Measurements from ENCODE around the gene CUL5.

Gene CUL5

GRCh38 chr11:108008656-108009496, at the start of gene CUL5:
CUL5 (plus strand) TSS chr11:108008898; CDS start chr11:108009349, 451 bp downstream.
- peak; percentile 86 for DNase-seq (ENCODE audit: low read depth in 2 of 2)

DNA sequence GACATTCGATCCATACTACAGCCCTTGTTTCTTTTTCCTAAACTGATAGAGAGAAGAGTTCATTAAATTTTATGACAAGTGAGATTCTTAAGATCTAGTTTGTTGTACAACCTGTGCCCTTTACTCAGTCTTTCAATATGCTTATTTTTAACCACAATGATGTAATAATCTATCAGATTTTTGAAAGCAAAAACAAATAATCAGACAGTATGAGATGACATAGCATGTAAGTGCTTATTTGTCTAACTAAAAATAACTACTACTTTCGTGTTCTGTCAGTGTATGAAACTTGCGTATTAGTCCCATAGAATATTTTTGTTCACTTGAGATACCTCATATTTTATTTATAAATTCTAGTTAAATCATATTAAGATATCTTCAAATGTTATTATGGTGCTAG, 47.2 kb upstream of the CUL5 start:
- no peak for DNase-seq (ENCODE audit: low read depth in 2 of 2)

- DNase-seq (ENCODE audit: low read depth in 2 of 2) = no peak
These were observed 46.5 kb upstream of the CUL5 start for GRCh38 chr11:107962181-107962580.

GRCh38 chr11:107963091-107963490, 45.6 kb upstream of the CUL5 start:
- DNase-seq (ENCODE audit: low read depth in 2 of 2) = no peak

- no peak for DNase-seq (ENCODE audit: low read depth in 2 of 2)
These were observed 39.5 kb upstream of the CUL5 start for GRCh38 chr11:107969219-107969618.

- DNase-seq (ENCODE audit: low read depth in 2 of 2) = no peak
These were observed 38.6 kb upstream of the CUL5 start for GRCh38 chr11:107970049-107970448.

DNA sequence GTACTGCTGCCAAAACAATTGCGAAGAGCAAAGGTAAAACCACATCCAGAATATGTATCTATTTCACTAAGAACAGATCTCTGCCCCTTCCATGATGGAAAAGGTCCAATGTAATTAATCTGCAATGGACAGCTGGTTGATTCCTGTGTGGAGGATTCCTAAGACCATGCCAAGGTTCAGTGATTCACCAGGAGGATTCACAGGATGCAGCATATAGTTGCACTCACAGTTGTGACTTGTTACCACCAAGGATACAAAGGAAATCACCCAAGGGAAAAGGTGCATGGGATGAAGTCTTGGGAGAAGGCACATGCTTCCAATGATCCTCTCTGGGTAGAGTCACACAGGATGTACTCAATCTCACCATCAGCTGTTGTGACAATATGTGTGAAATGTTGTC, 35.1 kb upstream of the CUL5 start:
- DNase-seq (ENCODE audit: low read depth in 2 of 2) = no peak

DNA sequence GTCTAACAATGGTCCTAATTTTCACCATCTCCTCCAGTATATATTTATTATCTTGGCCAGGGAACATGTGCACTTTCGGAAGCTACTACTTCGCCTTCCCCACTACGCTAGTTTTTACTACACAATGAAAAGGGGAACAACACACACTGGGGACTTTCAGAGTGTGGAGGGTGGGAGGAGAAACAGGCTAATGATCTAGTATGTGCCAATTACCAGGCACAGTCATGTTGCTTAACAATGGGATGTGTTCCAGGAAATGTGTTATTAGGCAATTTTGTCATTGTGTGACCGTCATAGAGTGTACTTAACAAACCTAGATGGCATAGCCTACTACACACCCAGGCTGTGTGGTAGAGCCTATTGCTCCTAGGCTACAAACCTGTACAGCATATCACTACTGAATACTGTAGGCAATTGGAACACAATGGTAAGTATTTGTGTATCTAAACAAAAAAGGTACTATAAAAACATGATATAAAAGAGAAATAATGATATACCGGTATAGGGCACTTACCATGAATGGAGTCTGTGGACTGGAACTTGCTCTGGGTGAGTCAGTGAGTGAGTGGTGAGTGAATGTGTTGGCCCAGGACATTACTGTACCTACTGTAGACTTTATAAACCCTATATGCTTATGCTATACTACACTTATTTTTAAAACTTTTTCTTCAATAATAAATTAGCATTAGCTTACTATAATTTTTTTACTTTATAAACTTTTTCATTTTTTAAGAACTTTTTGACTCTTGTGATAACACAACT, 20.1 kb upstream of the CUL5 start:
- no peak for DNase-seq (ENCODE audit: low read depth in 2 of 2)

DNA sequence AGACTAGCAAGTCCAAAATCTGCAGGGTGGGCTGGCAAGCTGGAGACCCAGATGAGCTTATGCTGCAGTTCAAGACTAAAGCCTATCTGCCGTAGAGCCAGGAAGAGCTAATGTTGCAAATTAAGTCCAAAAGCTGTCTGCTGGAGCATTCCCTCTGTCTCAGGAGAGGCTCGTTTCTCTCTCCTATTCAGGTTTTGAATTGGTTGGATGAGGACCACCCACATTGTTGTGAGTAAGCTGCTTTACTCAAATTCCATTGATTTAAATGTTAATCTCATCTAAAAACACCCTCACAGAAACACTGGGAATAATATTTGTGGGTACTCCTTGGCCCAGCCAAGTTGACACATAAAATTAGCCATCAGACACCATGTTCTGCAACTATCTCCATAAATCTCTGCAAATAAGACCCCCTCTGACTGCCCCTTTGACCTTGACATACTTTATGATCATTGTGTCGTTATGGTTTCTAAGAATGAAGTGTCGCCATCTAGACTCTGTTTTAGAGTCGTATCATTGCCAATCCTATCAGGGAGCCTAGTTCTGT, 16.8 kb upstream of the CUL5 start:
- no peak for DNase-seq (ENCODE audit: low read depth in 2 of 2)

DNA sequence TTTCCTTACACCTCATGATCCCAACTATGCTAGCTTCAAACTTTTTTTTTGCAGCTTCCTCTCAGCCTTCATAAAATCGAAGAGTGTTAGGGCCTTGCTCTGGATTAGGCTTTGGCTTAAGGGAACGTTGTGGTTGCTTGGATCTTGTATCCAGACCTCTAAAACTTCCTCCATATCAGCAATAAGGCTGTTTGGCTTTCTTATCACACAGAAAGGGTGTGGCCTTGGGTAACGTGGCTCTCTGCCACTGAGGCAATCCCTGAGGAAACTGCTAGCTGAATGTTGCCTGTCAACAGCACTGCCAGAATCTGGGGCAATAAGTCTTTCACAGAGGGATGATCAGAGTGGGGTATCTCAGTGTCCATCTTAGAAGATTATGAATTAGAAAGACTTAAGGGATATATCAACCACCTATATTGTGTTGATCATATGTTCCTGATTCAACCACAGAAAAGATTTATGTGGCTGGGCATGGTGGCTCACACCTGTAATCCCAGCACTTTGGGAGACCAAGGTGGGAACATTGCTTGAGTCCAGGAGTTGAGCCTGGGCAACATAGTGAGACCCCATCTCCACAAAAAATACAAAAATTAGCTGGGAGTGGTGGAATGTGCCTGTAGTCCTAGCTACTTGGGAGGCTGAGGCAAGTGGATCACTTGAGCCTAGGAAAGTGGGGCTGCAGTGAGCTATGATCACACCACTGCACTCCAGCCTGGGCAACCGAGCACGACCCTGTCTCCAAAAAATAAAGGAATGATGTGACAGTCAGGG, 12.5 kb upstream of the CUL5 start:
- no peak for DNase-seq (ENCODE audit: low read depth in 2 of 2)

DNA sequence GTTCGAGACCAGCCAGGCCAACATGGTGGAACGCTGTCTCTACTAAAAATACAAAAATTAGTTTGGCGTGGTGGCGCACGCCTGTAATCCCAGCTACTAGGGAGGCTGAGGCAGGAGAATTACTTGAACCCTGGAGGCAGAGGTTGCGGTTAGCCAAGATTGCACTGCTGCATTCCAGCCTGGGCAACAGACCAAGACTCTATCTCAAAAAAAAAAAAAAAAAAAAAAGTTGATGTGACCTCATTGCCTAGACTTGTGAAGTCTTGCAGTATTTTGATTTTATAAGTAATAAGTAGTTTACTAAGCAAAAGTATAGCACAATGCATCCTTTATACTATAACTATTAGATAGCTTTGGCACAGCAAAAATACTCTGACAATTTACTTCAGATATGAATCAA, 9.9 kb upstream of the CUL5 start:
- DNase-seq (ENCODE audit: low read depth in 2 of 2) = no peak

DNA sequence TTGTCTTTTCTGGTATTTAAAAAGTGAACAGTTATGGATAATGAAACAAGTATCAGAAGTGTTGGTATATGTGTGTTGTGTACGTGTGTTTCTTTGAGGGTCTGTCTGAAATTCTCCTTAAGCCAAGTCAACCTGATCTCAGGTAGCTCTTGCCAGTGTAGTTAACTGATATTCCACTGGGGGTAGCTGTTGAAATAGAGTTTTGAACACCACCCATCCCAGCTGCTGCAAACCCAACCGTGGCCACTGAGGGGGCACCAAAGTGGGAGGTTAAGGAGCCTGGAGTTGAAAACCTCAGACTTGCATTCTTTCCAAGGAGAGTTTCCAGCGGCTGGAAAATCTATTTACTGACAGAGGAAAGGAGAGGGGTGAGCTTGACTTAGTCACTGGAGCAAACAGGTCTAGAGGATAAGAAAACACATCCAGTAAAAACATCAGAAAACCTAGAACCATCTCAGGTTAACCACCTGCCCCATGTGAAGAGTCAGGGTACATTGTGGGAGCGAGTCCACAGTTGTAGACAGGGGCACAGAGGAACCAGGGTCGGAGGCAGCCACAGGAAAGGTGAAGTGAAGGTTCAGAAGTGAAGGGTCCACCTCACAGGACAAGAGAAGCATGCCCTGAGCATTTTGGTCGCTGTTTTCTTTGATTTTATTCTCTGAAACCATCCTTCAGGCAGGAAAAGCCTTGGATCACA, 8.8 kb upstream of the CUL5 start:
- no peak for DNase-seq (ENCODE audit: low read depth in 2 of 2)

DNA sequence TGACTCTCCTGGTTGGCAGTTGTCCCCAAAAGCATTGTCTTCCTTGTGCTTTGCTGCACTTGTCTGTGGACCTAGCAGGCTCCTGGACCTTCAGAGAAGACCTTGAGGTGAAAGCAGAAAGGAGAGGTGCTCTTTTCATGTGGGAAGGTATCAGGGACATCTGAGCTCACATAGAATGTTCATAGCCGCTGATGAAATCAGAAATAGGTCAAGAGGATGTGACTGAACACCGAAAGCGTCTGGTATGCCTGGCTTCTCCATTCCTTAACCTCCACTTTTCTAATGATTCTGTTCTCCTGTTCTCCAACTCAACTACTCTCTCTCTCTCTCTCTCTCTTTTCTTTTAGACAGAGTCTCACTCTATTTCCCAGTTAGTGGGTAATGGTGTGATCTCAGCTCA, 6.2 kb upstream of the CUL5 start:
- no peak for DNase-seq (ENCODE audit: low read depth in 2 of 2)

DNA sequence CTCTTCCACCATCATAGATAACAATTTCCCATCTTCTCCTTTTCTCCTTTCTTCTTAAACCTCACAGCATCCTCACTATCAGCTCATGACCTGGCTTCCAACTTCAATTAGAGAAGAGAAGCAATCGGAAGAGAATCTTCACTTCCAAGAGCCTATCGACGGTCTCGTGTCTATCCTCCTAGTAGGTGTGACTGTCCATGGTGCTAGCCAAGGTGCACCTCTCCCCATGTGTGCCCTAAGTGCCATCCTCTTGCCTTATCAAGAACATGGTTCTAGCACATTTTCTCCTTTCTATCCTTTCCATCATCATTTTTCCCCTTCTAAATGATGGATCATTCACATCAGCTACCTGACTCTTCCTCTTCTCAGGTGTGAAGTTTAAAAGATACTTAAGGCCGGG, 5.1 kb upstream of the CUL5 start:
- no peak for DNase-seq (ENCODE audit: low read depth in 2 of 2)

GRCh38 chr11:108007819-108008218, 879 bp upstream of the CUL5 start:
- DNase-seq (ENCODE audit: low read depth in 2 of 2) = no peak

DNA sequence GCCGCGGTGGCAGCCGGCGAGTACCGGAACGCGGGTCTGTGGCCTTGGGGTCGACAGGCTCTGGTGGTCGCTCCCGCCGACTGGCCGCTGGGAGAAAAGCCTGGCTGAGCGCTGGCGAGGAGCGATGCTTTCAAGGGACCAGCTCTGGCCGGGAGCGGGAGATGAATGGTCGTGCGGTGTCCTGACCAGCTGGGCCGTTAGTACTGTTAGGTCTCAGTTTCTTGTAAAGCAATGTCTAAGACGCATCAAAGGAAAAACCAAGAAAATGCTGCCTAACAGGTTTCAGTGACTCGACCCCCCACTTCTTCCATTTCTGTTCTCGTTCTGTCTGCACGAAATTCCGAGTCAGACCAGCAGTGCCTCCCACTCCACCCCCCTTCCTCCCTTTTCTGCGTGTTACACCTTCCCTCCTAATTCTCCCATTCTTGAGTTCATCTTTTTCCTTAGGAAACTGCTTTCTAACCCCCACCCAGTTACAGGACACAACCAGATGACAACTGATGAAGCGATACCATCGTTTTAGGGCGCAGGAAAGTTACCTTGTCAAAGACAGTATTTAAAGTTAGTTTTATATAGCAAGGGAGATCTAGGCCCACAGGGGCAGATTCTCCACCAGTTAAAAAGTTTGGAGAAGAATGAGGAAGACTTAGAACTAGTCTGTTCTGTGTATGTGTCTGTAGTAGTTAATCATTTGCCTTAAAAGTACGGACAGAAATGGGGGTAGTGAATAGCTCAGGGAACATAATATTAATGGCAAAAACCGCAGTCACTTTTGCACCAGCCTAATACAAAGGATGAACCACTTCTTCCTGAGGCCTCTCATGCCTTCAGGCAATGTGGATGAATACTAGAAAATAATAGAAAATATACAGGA, 1.0 kb downstream of the CUL5 start:
- no peak for DNase-seq (ENCODE audit: low read depth in 2 of 2)

DNA sequence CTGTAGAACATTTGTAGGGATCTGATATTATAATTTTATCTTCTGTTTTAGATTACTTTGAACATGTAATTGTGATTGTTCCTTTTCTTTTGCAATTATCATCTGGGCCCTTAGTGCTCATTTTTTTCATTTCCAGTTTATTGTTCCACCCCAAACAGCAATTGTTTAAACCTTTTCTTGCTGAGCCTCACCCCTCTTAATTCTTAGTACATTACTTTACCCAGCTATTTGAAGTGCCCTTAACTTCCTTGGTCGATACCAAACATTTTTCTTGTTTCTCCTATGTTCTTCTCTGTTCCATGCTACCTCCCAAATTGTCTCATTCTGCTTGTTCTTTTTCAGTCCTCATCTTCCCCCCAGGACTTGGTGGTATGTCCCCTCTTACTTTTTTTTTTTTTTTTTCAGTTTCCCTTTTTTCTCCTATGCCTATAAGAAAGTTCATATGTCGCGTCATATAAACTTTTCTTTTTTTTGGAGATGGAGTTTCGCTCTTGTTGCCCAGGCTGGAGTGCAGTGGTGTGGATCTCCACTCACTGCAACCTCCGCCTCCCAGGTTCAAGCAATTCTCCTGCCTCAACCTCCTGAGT, 3.5 kb downstream of the CUL5 start:
- DNase-seq (ENCODE audit: low read depth in 2 of 2) = no peak

- no peak for DNase-seq (ENCODE audit: low read depth in 2 of 2)
These were observed 7.9 kb downstream of the CUL5 start for GRCh38 chr11:108016647-108017046.

- no peak for DNase-seq (ENCODE audit: low read depth in 2 of 2)
These were observed 10.0 kb downstream of the CUL5 start for GRCh38 chr11:108018708-108019107.

- DNase-seq (ENCODE audit: low read depth in 2 of 2) = no peak
These were observed 11.3 kb downstream of the CUL5 start for GRCh38 chr11:108019870-108020540.
